BJ (cell line): ENCODE results near the gene SETD5. TPM values are rescaled to one million over a fixed set of nuclear protein-coding genes. Genes with fewer than 3 reads are reported as not detected.

Source experiments
- CTCF ChIA-PET: fragments of 350-600 bp; formaldehyde crosslinking; extraction: SDS; loops from one replicate; lab custom pipeline; 2021; ENCODE audit warnings: antibody characterized with exemption, inconsistent platforms; lab: Yijun Ruan, JAX
- POLR2A ChIA-PET: fragments of 300-600 bp; sonication (Branson Sonifier 250); formaldehyde crosslinking; extraction: SDS; loops from one replicate; lab custom pipeline; 2021; ENCODE audit warnings: antibody characterized with exemption; lab: Charles Lee
- DNase-seq: peaks from one replicate; pipeline ENCODE4 v3.0.0-alpha.2; 2011; ENCODE audit warnings: low read depth
- H3K27me3 ChIP-seq: 2 replicates; pipeline ENCODE4 v1.6.0; 2011; ENCODE audit warnings: low read length; ENCODE audit not compliant: control insufficient read depth, insufficient read depth
- H3K36me3 ChIP-seq: 2 replicates; pipeline ENCODE4 v1.5.1; 2011; ENCODE audit warnings: low read length; ENCODE audit not compliant: control insufficient read depth, insufficient read depth
- H3K4me3 ChIP-seq: 2 replicates; pipeline ENCODE4 v1.5.1; 2011; ENCODE audit warnings: low read depth, mild to moderate bottlenecking, control low read depth, low read length
- polyA plus RNA-seq: library from polyadenylated mRNA; depleted of rRNA; stranded (reverse); fragments of >200 nt; gene quantifications from 2 replicates; pipeline ENCODE4 v1.2.3, GENCODE V29; 2011
- TF ChIP-seq, protein P1 (sequence below): IDR thresholded peaks from 2 replicates; pipeline ENCODE4 v1.5.1; 2011; ENCODE audit warnings: low read depth, mild to moderate bottlenecking, control low read depth, inconsistent platforms, low read length, moderate library complexity; ENCODE audit not compliant: insufficient read depth

Gene SETD5
- polyA plus RNA-seq, 1 experiment: 55.1 TPM

DNA sequence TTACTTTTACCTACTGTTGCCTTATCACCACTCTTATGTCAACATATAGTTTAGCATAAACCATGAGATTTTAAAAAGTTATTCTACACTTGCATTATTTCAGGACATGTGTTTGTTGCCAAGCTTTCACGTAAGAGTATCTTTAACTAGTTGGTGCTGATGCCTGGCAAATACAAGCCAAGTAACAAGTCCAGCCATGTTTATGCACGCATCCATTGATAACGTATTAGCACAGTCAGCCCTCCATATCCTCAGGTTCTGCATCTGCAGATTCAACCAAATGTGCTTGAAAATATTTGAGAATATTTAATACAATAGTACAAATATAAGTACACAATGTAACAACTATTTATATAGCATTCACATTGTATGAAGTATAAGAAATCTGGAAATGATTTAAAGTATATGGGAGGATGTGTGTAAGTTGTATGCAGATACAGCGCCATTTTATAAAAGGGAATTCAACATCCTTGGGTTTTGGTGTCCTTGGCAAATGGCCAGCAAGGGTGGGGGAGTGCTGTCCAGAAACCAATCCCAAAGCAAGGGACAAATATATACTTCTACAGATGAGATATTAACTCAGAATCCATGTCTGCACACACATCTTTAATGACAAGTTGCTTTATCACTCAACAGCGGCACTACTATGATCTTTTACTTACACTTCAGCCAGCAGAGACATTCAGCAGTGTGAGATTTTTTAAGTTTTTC, 8.7 kb upstream of the SETD5 start:
- Histone ChIP-seq H3K4me3 (no peak overlapping the region), H3K27me3 (no peaks in the 10 kb centered on the region), H3K36me3 (peaks cover 26% of the 10 kb centered on the region)
- no peak for DNase-seq
- POLR2A ChIA-PET: no interaction called here
- TF ChIP-seq, protein P1, sequence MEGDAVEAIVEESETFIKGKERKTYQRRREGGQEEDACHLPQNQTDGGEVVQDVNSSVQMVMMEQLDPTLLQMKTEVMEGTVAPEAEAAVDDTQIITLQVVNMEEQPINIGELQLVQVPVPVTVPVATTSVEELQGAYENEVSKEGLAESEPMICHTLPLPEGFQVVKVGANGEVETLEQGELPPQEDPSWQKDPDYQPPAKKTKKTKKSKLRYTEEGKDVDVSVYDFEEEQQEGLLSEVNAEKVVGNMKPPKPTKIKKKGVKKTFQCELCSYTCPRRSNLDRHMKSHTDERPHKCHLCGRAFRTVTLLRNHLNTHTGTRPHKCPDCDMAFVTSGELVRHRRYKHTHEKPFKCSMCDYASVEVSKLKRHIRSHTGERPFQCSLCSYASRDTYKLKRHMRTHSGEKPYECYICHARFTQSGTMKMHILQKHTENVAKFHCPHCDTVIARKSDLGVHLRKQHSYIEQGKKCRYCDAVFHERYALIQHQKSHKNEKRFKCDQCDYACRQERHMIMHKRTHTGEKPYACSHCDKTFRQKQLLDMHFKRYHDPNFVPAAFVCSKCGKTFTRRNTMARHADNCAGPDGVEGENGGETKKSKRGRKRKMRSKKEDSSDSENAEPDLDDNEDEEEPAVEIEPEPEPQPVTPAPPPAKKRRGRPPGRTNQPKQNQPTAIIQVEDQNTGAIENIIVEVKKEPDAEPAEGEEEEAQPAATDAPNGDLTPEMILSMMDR: no peak
- CTCF ChIA-PET: interaction anchor here (0.9 kb wide), 1 partner anchor 11 kb away, joined by 3 read pairs; no protein-coding TSS in a partner anchor

DNA sequence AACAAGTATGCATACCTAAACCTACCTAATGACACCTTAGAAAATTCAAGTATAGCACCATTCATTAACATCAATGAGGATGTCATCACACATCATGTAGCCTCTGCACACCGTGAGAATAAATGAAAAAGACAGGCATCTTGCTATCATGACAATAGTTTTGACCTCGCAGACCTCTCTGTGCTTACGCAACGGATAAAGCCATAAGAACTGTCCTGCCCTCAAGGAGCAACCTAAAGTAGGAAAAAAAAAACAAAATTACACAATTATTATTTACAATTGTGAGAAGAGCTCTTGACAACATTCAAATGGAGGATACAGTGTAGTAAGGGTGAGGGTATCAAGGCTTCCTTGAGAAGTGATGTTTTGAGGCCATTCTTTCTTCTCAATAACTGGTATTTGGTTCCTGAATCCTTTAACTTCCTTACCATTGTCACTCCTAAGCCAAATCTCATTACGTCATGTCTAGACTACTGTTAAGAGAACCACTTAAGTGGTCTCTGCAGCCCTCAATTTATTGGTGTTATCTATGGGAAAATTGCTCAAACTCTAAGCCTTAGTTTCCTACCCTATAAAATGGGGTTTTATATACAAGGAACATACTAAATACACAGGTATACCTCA, 7.0 kb upstream of the SETD5 start:
- POLR2A ChIA-PET: no interaction called here
- peaks cover 27% of the 10 kb centered on the region for H3K36me3 ChIP-seq

DNA sequence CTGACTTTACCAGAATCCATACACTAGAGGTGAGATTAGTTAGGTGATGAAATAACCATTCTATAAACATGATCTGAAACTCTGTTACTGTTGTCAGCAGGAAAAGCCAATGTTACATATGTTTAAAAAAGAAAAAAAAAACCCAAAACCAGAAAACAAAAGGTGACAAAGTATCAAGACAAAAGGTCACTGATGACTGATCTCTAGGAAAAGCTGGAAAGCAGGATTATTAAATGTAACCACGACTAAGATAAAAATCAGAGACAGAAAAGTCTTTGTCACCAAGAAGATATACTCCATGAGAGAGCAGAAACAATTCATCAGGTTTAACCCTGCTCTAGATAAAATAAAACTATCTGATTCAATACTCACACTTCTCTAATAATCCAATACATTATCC, 5.4 kb upstream of the SETD5 start:
- no peaks in the 10 kb centered on the region for H3K27me3 ChIP-seq
- no peak for DNase-seq
- H3K36me3 ChIP-seq: peaks cover 25% of the 10 kb centered on the region
- POLR2A ChIA-PET: no interaction called here
- TF ChIP-seq, protein P1: no peak
- H3K4me3 ChIP-seq: no peak overlapping the region
- CTCF ChIA-PET: interaction anchor here (1.0 kb wide), 1 partner anchor 39 kb away, joined by 3 read pairs; no protein-coding TSS in a partner anchor

More for the DNA sequence above, 7.0 kb upstream of the SETD5 start:
- DNase-seq: no peak
- no peaks in the 10 kb centered on the region for H3K27me3 ChIP-seq
- H3K4me3 ChIP-seq: no peak overlapping the region
- TF ChIP-seq, protein P1: no peak
- CTCF ChIA-PET: no interaction called here

DNA sequence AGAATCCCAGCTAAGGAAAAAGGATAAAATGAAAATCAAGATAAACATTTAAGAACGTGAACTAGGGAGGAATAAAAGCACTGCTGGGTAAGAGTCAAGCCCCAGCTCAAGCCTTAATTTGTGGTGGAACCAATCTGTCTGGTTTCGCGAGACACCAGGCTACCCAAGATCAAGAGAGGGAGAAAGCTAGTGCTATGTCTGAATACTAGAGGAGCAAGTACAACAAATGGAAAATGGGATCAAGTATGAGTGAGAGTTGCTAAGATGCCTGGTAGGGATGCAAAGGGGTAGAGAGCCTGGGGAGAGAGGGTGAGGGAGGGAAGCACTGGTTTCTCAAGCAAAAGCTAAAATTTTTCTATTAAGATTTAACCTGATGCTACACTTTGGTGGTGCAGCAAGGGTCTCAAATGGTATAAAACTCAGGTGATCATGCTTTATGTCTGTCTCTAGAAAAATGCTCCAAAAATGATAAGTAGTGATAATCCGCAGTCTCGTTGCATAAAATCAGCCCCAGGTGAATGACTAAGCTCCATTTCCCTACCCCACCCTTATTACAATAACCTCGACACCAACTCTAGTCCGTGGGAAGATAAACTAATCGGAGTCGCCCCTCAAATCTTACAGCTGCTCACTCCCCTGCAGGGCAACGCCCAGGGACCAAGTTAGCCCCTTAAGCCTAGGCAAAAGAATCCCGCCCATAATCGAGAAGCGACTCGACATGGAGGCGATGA, 1.7 kb upstream of the SETD5 start:
- CTCF ChIA-PET: interaction anchor here (1.4 to 1.7 kb wide), 2 partner anchors 12 to 43 kb away, joined by 3 to 8 read pairs; no protein-coding TSS in a partner anchor
- POLR2A ChIA-PET: interaction anchor here (0.7 to 2.2 kb wide), 6 partner anchors 9 to 79 kb away, joined by 3 to 12 read pairs (median 8); partner anchors contain the start of gene THUMPD3
- H3K4me3 ChIP-seq: peak overlapping the region; percentile 59
- H3K27me3 ChIP-seq: no peaks in the 10 kb centered on the region
- TF ChIP-seq, protein P1: no peak
- DNase-seq: no peak
- peaks cover 10% of the 10 kb centered on the region for H3K36me3 ChIP-seq

DNA sequence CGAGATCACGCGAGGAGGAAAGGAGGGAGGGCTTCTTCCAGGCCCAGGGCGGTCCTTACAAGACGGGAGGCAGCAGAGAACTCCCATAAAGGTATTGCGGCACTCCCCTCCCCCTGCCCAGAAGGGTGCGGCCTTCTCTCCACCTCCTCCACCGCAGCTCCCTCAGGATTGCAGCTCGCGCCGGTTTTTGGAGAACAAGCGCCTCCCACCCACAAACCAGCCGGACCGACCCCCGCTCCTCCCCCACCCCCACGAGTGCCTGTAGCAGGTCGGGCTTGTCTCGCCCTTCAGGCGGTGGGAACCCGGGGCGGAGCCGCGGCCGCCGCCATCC, 1.1 kb upstream of the SETD5 start:
- POLR2A ChIA-PET: interaction anchor here (0.7 to 2.2 kb wide), 6 partner anchors 10 to 66 kb away, joined by 3 to 12 read pairs (median 8); partner anchors contain the start of gene THUMPD3
- DNase-seq: peak; percentile 80
- Histone ChIP-seq H3K27me3 (no peaks in the 10 kb centered on the region), H3K36me3 (peaks cover 7% of the 10 kb centered on the region), H3K4me3 (peak overlapping the region; percentile 59)
- TF ChIP-seq, protein P1: no peak
- CTCF ChIA-PET: interaction anchor here (1.0 to 1.7 kb wide), 3 partner anchors 13 to 43 kb away, joined by 3 to 8 read pairs (median 3); no protein-coding TSS in a partner anchor
